ENCODE data around the gene DNAAF1.
"Not testable (repeated sequence)": the region's sequence is repeated elsewhere in the genome, so short reads cannot be mapped to it uniquely, and the experiment has no call there.

The DNAAF1 gene

DNA sequence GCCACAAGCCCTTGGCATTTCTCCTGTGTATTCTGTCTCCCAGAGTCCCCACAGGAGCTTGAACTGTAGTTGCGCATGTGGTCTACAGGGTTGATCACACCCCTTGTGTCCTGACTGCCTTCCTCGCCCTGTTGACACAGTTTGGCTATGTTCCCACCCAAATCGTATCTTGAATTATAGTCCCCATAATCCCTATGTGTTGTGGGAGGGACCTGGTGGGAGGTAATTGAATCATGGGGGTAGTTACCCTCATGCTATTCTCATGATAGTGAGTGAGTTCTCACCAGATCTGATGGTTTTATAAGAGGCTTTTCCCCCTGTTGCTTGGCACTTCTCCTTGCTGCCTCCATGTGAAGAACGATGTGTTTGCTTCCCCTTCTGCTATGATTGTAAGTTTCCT lies 67.0 kb downstream of the DNAAF1 start:
- DNase-seq (ENCODE audit: low spot score), result no peak

DNA sequence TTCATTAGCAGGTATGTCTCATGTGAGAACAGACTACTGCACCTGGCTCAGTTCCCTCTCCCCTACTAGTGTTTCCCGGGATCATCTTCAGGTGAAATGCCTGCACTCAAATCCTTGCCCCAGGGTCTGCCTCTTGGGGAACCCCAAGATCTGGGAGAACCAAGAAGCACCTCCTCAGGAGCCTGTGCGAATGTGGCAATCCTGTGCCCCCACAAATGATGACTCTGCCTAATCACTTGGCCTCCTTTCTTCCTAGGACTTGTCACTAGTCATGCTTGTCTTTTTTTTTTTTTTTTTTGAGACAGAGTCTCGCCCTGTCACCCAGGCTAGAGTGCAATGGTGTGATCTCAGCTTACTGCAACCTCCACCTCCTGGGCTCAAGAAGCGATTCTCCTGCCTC lies 67.5 kb downstream of the DNAAF1 start:
- no peak for DNase-seq (ENCODE audit: low spot score)

DNA sequence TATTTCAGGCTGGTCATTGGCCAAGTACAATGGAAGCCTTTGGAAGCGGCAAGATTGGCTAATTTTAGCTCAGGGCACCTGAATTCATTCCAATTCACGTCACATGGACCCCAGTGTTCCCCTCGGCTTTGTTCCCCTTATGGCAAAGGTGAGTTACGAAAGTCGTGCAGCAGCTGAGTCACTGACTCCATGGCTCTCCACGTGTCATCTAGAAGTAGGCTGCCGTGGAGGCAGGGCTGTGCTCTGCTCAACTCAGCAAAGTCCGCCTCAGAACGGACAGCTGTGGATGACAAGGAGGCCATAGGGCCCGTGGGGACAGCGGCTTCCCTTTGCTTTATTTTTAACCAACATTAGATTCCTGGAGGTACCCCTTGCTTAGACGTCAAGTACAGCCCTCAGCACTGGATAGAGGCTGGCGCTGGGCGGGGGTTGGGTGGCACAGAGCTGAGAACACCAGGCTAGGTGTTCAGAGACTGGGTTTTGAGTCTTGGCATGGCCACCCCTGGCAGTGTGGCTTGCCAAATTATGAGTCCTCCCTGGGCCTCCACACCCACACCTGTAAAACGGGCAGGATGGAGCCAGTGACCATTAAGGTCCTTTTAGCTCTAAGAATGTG lies 69.5 kb downstream of the DNAAF1 start:
- no peak for DNase-seq (ENCODE audit: low spot score)

DNA sequence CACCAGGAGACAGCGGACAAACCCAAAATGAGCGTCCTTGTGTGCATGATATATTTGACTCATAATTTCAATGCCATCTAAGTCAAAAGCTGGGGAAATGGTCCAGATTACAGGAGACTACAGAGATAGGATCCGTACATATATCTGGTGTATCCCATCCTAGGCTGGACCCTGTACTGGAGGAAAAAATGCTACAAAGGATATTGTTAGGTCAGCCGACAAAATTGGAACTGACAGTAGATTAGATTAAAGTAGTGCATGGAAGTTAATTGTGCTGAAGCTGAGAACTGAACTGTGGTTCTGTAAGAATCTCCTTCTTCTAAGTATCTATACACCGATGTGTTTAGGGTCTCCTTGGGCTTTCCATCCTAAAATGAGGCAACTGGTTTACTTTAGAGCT lies 70.4 kb downstream of the DNAAF1 start:
- DNase-seq (ENCODE audit: low spot score), result no peak

GRCh38 chr16:84216144-84216543 lies 71.0 kb downstream of the DNAAF1 start:
- DNase-seq (ENCODE audit: low spot score), result not testable (repeated sequence)

DNA sequence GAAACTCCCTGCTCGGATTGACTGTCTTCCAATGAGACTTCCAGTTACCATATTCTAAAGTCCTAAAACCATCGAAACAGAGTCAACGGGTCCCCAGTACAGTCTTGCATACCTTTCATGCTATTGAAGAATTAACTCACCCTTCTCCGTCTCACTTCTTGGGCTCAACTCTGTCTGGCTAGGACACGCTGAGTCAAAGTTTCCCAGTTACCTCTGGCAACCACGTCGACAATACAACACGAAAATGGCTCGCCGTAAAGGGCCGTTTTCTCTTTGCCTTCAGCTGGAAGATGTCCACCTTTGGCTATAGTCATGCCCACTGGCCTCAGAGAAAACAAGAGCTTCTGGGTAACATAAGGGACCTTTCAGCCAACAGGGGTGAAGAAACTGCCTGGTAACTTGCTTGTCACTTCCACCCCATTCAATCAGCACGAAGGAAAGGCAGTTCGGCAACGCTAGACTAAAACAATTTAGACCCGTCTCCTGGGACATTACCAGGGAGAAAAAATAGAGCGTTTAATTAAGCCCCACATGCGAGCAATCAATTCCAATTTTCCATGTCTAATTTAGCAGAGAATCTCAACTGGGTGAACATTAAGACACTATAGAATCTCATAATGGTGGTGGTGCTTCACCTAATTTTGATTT lies 73.2 kb downstream of the DNAAF1 start:
- DNase-seq (ENCODE audit: low spot score), result no peak

DNA sequence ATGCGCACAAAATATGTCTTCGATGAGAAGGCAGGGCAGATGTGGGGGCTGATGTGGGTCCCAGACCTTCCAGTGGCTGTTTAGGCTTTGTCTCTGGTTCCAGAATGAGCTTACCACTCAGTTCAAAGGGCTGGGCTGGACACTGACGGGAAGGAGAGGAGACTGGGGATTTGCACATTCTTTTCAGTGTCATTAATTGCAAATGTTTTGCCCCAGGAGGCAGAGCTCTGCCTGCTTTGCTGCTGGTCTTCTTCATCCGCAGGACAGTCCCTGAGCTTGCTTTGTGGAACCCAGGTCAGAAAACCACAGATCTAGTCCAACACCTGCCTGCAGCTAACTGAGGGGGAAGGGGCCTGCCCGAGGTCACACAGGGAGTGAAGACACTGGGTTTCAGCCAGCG lies 73.8 kb downstream of the DNAAF1 start:
- no peak for DNase-seq (ENCODE audit: low spot score)

GRCh38 chr16:84220851-84221250 lies 75.7 kb downstream of the DNAAF1 start:
- DNase-seq (ENCODE audit: low spot score), result peak; percentile 28

DNA sequence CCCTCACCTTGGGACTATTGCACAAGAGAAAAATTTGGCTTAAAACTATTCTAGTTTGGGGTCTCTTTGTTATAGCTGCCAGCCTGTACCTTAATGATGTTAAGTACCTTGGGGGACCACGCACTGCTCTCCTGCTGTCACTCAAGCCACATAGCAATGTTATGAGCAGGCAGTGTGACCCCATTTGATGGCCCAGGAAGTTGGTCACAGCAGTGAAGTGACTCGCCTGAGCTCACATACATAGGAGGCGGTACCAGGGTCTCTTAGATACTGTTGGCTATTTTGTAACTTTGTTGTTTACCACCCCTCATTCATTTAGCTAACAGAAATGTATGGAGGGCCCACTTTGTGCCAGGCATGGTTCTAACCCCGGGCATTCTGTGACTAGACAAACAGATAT lies 78.3 kb downstream of the DNAAF1 start:
- no peak for DNase-seq (ENCODE audit: low spot score)

- no peak for DNase-seq (ENCODE audit: low spot score)
These were observed 79.4 kb downstream of the DNAAF1 start for GRCh38 chr16:84224554-84224953.

DNA sequence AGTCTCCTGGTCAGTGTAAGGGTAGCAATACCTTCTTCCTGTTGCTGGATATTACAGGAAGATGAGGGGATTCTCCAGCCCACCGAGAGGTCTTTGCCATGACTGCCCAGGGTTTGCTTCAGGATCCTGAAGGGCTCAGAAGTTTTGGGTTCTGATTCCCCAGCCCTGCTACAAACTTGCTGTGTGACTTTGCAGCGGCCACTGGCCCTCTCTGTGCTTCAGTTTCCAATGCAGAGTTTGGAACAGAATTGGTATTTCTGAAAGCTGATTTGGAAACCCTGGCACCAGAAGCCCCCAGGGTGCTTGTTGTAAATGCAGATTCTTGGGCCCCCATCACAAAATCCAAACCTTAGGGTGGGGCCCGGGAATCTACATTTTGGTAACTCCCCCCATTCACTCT lies 80.0 kb downstream of the DNAAF1 start:
- DNase-seq (ENCODE audit: low spot score), result no peak

DNA sequence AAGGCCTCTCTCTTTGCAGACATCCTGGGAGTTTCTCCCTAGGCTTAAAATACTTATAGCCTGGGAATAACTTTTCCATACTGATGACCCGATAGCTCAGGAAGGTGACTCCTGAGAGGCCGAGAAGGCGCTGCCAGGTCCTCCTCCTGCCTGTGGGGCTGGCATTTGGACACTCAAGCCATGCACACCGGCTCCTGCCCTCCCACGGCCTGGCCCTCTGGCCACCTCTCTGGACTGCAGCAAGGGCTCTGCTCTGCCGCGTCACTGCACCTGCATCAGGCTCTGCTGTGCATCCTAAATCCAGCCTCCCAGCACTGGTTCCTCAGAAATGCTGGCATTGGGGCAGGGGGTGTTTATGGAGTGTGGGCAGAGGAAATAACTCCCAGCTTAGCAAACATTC lies 80.5 kb downstream of the DNAAF1 start:
- DNase-seq (ENCODE audit: low spot score), result no peak

- DNase-seq (ENCODE audit: low spot score), result no peak
These were observed 80.9 kb downstream of the DNAAF1 start for GRCh38 chr16:84226026-84226425.
